ENCODE data around the gene CAPN14.

Gene CAPN14

DNA sequence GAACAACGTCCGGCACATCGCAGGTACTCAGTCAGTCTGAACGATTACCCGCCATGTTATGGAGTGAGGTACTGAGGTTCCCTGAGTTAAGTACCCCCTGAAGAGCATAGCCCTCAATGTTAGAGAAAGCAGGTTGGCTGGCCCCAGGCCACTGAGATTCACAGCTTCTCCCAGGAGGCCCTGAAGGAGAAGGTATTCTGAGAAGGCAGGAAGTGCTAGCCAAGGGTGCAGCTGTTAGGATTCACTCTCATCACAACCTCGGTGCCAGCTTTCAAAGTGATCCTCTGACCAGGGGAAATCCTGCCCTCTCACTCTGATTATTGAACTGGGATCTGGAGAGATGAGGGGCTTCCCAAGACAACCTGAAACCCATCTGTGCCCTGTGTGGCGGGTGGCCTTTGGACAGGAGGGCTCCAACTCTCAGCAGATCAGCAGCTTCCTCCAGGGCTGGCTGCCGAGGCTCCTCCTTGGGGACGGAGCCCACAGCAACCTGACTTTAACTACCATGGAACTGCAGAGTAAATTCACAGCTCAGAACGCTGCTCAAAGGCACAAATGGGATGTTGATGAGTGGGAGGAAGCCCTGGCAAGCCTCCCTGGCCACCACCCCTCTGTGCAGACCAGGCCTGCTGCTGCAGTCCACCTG lies 24.4 kb upstream of the CAPN14 start:
- no peak for DNase-seq

DNA sequence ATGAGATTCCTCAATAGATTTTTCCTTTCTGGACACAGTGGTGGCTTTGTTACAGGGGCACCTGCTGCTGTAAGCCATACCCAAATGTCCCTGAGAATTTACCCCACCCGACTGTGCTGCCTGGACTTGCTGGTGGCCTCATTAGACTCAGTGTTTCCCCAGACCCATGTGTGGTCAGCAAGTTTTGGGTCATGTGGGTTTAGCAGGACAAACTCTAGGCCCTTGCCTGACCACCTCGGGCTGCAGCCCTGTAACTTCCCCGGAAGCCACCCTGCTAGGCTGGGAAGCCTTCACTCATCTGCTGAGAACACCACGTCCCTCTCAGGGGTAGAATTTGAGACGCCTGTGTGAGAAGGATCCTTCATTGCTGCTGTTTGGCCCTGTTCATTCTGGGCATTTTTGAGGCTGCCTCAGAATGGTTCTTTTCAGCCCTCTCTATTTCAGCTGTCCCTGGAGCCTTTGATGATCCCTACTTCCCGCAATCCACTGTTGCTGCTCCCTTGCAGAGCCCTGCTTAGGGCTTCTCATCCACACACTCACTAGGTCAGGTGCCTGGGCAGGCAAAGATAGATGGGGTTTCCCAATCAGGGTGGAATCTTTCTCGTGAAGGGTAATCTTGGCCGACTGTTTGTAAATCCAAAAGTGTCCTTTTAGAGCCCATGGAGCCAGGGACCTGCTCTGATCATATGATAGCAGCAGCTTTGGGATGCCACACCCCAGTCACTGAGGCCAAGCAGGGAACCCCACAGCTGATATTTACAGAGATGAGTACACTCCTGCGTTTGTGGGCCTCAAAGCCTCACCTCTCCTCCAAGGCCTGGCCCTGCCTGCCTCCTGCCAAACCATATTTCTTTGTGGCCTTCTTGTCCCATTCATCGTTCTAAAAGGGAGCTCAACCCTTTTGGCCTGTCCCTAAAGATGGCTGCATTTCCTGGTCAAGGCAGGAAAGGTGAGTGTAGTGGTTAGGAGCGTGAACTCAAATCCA lies 23.4 kb upstream of the CAPN14 start:
- DNase-seq = no peak

DNA sequence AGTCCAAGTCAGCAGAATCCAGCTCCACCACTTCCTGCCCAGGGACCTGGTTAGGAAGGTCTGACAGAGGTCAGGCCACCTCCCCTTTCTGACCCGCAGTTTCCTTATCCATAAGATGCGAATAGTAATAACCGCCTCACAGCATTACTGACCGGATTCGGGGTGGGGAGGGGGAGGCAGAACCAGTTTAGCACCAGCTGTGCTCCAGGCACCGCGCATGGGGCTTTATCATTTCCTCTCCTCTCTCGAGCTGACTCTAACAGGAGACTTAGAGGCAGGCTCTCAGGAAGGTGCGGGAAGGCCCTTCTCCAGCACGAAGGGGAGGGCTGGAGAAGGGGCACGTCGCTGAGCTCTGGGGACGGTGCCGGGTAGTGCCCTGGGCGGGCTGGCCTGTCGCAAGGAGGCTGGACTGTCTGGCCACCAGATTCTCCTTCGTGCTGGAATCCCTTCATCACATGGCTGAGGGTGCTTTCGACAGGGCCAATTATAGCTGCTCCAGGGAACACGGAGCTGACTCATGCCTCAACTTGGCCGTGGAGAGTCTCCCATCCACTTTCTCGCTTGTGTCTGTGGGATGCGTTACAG lies 22.4 kb upstream of the CAPN14 start:
- no peak for DNase-seq

DNA sequence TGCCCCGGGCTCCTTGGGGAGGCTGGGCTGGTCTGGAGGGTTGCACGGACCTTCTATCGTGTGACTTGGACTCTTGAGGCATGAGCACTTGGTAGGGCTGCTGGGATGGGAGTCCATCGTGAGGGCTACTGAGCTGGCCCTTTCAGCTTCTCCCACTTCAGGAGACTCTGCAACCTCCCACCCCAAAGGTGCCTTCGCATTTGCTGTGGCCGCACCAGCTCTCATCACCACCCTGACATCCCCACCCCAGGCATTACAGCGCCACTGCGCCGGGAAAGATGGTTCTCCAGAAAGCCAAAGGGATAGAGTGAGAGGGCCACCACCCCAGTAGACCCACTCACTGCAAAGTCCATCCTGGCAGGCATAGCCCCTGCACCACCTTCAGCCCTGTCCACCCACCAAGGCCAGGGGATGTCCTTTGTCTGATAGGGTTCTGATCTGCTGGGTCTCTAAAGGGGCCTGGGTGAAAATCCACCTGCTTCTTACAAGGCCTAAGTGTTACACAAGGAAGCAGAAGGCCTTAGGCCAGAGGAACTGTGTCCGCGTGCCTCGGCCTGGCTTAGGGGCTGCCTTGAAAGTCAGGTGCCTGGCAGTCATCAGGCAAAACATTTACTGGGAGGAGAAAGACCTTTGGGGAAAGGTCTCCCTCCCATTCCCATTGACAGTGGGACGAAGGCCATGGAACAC lies 21.7 kb upstream of the CAPN14 start:
- DNase-seq = no peak

DNA sequence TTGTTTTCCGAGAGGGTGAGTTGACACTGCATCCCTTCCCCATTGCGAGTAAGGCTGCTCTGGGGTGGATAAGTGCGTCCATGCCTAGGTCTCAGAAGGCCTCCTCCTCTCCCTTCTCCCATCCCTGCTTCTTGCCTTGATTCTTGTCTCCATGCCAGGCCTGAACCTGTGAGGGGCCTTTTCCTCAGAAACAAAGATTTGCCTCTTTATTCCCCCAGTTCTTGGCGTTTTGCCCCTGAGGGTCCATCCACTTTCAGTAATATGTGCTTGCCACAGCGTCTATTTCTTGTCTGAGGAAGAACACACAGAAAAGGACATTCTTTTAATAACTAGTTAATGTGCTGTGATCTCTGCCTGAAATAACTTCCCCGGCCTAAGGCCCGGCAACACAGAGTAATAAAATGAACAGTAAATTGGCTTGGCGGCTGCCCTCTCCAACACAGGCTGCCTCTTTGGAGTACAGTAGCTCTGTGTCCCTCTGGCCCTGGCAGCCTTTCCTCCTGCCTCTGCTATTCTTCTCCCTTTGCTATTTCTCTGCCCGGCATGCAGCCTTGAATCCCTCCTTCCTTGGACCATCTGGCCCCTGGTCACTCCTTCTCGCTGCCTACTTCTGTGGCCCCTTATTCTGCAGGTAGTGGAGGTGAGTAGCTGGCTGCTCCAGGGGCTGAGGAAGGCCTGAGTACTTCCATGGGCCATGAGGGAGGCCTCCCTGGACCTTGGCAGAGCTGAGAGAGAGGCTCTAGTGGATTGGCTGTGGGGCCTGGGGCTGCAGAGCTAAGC lies 21.0 kb upstream of the CAPN14 start:
- no peak for DNase-seq

DNA sequence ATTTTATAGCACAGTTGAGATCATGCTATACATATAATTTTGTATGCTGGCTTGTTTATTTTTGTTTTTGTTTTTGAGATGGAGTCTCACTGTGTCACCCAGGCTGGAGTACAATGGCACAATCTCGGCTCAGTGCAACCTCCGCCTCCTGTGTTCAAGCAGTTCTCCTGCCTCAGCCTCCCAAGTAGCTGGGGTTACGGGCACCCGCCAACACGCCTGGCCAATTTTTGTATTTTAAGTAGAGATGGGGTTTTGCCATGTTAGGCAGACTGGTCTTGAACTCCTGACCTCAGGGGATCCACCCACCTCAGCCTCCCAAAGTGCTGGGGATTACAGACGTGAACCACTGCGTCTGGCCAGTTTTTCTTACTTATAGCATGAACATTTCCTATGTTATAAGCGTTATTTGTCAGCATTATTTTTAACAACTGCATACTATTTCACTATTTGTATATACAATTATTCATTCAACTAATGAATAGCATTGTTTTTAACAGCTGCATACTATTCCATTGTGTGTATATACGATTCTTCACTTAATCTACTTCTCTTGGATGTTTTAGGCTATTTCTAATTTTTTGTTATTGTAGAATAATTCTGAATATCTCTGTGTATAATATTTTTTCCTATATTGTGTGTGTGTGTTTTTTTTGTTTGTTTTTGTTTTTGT lies 20.2 kb upstream of the CAPN14 start:
- DNase-seq = no peak

DNA sequence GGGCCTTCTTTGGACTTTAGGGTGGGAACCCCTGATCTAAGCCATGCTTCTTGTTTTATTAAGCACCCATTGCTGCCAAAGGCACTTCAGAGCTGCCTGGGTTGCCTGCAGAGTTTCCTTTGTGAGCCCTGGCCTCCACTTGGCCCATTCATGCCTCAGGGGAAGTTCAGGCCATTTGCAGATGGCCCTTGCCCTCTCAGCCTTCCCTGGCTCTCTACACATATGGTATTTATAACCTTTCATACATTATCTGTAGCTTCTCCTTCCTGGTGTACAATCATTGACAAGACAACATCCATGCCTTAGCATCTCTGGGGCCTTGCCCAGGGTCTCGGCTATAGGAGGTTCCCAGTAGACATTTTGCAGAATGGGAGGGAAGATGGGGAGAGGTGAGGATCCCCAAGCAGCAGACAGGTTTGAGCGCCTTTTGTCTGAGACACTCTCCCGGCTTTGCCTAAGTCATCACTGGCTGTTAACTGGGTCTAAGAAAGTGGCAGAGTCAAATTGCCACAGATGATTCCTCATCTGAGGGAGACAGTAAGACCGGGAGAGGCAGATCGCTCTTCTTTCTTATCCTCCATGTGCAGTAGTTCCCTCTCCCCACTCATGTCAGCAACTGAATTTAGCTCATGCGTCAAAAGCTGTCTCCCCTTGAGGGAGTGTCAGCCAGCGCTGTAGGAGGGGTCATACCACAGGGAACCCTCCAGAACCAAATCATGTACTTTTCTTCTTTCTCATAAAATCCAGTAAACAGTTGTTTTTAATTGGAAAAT lies 19.3 kb upstream of the CAPN14 start:
- DNase-seq = no peak

DNA sequence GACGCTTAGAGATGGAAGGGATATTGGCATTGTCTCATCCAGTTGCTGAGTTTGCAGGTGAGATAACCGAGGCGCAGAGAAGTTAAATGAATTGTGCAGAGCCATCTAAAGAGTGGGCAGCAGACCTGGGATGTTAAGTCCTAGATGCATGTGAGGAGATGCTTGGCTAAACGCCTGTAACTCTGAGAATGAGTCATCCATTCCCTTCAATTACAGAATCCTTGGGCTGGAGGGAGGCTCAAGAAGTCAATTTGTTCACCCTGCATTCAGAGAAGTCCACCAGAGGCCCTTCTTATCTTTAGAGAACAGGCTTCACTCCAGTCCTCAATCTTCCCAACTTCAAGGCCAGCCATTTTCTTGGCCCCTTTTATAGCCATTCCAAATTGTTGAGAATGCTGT lies 18.2 kb upstream of the CAPN14 start:
- no peak for DNase-seq

DNA sequence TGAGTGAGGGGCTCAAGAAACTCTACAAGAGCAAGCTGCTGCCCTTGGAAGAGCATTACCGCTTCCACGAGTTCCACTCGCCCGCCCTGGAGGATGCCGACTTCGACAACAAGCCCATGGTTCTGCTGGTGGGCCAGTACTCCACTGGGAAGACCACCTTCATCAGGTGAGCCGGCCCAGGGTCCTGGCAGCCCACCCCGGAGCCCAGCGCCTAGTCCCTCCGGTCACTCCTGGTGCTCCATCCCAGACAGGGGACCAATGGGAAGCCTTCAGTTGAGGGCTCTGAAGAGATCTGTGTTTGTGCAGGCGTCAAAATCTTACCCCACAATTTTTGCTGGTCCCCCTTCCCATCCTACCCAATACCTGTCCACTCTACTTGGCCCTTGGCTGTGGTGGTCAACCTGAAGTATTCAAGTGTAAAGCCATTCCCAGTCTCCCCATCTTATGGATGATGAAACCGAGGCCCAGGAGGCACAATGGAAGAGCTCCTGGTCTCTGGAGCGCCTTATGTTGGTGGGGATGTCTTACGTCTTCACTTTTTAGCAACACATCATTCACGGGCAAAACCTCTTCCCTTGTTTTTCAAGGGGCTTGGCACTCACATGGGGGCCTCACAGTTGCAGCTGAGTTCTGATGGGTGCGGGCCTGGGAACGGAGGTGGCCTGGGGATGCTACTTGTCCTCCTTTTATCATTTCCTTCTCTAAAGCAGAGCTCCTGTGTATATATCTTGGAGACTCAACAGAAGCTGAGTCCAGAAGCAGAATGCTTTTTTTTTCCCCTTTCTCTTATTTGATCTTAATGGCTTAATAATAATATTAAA lies 17.6 kb upstream of the CAPN14 start:
- no peak for DNase-seq

DNA sequence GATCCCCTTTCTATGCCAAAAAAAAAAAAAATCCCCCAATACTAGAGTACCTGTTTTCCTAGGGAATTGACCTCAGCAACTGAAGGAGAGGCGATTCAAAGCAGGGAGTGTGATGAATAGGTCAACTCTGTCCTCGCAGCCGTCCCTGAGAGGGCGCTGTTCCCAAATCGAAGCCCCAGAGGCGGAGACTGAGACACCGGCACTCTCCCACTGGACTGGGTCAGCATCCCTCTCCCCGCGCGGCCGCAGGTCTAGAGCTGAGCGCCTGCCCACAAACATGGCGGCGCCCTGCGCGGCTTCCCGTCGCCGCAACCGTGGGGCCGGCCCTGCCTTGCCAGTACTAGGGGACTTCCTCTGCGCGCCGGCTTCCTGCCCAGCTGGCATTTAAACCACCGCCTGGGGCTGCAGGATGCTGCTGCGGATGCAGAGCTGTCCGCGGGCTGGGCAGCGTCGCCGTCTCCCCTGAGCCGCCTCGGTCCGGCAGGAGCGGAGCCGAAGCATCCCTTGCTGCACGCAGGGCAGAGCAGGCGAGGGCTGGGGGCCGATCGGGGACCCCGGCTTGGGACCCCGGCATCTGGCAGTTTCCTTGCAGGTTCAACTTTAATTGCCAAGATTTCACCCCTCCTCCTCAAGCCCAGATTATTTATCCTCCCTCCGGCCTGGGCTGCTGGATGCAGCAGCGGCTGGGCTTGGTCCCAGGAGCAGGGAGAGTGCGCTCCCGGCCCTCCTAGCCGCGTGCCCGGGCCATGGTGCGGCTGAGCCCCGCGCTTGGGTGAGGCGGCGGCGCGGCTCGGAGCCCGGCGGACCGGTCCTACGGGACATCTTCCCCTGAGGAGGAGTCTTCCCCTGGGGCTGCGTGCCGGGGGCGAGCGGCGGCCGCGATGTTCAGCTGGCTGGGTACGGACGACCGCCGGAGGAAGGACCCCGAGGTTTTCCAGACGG lies 16.7 kb upstream of the CAPN14 start, which contains the start of gene EHD3:
Gene EHD3, plus strand, starts transcription at position 412 of the 942 bp plus-strand sequence. Its CDS starts 470 bp downstream, at position 882.
- peak; percentile 80 for DNase-seq

DNA sequence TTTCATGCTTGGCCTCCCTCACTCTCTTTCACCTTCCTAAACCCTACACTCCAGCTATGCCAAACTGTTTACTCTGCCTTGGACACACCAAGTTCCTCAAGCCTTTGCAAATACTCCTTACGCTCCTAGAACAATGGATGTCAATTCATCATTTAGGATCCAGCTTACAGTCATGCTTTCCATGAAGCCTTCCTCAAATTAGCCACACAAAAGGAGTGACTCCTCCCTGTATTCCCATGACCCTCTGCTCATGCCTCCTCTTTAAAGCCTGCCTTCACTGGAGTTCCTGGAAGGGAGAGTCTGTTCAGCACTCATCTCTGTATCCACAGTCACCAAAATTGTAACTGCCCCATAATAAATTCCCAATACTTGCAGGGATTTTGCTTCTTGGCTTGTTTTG lies 15.9 kb upstream of the CAPN14 start:
- DNase-seq = no peak

DNA sequence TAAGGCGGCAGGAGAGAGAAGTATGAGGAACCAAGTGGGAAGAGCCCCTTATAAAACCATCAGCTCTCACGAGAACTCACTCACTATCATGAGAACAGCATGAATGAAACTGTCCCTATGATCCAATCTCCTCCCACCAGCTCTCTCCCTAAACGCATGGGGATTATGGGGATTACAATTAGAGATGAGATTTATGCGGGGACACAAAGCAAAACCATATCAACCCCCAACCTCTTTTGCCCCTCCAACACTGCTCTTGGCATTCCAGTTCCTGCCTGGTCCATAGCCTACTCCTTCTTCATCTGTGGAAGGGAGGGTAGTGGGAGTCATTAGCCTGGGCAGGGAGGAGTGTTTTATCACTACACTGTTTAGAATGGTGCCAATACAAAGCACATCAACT lies 15.3 kb upstream of the CAPN14 start:
- no peak for DNase-seq

DNA sequence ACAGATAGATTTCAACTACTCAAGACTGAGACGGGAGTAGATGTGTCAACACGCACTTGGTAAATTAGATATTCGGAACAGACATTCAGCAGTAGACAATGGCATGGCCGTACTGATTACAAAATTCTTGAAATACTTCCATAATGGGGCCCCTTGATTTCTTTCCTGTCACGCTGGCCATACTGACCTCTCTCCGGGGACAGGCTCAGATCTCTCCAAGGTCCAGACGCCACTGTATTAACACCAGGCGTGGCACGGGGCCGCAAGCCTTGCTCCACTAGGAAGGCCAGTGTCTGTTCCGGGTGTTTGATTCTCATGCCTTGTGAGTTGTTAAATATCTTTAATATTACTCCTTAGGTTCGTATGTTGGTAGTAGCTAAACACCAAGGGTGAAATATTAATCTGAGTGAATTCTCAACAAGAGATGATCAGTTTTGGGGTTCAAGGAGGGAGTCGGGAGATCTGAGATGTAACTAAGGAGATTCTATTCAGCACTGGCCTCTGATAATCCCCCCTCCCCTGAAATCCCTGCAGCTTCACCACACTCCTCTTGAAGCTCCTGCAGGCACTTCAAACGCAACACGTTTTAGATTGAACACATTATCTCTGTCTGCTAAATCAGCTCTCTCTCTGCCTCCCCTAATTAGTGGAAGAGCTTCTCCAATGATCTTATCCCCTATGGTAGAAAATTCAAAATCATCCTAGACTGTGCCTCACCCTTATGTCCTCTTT lies 14.4 kb upstream of the CAPN14 start:
- no peak for DNase-seq

DNA sequence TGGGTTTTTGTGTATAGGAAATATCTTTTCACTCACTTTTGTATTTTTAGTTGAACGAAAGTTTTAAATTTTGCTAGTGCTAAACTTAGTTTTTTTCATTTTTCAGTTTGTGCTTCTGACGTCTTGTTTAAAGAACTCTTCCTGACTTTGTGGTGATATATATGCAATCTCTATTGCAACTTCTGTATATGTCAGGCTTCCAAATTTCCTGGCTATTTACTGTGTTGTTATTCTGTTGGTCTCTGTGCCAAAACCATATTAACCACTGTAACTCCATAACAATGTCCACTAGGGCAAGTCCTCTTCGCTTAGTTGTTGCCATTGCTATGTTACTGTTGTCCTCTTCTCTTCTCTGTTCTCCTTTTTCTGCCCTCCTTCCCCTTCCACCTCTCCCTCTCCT lies 13.4 kb upstream of the CAPN14 start:
- DNase-seq = no peak

DNA sequence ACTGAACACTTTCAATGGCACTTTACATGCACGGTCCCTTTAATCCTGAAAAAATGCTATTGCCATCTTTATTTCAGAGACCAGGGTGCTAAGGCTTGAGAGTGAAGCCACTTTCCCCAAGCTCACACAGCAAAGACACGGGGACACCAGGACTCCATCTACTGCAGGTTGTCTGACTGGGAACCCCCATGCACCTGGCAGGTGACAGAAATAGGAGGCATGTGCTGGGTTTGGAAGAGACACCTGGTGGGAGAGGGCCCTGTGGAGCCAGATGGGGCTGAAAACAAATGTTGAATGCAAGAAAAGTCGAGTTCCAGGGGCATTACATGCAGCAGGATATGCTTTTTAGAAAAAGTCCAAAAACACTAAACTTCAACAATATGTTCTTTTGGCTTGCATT lies 11.4 kb upstream of the CAPN14 start:
- DNase-seq = no peak

DNA sequence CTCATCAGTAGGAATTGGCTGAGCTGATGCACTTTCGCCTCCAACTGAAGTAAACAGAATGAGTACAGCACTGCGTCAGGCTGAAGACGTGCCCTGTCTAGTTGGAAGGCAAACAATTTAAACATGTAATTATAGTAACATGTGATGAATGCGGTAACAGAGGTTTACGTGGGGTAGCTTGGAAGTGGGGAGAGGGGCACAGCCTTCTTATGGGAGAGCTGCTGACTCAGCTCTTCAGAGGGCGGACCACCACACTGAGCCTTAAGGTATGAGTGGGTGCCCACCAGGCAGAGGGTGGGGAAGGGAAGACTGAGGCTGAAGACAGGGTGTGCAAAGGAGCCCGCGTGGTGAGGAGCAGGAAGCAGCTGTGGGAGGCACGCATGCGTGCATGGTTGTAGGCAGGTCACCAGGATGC lies 10.4 kb upstream of the CAPN14 start:
- no peak for DNase-seq

DNA sequence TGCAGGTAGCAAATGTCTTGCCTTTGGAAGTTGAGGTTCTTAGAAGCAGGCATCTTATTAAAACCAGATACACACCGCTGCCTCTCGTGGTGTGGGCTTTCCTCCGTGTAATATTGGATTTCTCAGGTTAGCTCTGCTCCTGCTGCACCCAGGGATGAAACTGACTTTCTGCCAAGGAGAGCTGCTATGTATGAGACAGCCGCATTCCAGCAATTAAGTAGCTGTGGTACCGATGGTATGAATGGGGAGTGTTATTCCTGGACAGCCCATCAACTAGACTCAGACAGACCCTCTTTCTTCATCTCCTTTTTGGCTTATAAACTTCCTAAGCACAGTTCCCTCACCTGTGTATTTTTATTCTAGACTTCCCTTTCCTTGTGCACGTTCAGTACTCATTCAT lies 9.8 kb upstream of the CAPN14 start:
- DNase-seq = no peak

DNA sequence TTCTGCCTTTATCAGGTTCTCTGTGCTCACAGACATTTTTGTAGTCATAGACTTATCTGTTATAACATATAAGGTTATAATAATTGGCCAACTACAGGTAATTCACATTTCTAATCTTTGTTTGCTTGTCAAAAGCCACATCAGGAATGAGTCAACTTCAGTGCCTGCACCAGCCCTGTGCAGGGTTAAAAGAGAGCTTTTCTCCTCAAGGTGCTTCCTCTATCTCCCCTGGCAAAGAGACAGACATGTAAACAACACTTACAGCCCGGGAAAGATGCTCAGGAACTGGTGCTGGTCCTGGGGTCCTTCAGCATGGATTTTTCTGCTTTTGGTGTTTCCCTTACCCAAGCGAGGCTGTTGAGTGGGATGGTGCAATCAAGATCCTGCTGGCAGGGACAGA lies 9.0 kb upstream of the CAPN14 start:
- no peak for DNase-seq
